Astrocyte of the spinal cord (primary cell): ENCODE measurements around the gene C9.
"Not testable (repeated sequence)": the region's sequence is repeated elsewhere in the genome, so short reads cannot be mapped to it uniquely, and the experiment has no call there.

Experiments used
- DNase-seq: peaks from one replicate; pipeline ENCODE4 v3.0.0; 2011; ENCODE audit warnings: low read depth, low spot score
- H3K4me3 ChIP-seq: 2 replicates; pipeline ENCODE4 v1.5.1; 2011; ENCODE audit warnings: low read depth, mild to moderate bottlenecking, low read length, moderate library complexity
- CTCF ChIP-seq: IDR thresholded peaks from 2 replicates; pipeline ENCODE4 v1.5.1; 2012; ENCODE audit warnings: low read depth, mild to moderate bottlenecking, low read length, inconsistent platforms
- in situ Hi-C: cut with HindIII; loops from 2 replicates; pipeline ENCODE4 v1.10.0; 2017; ENCODE audit warnings: low sequenced_read_pairs

The C9 gene

GRCh38 chr5:39323542-39323941, 40.8 kb downstream of the C9 start:
- in situ Hi-C loops, result no loop called here

GRCh38 chr5:39319395-39319794, 44.9 kb downstream of the C9 start:
- no peak for DNase-seq
- no peak for TF ChIP-seq CTCF
- in situ Hi-C loops, result no loop called here
- no peak overlapping the region for H3K4me3 ChIP-seq

More at GRCh38 chr5:39323542-39323941, 40.8 kb downstream of the C9 start:
- no peak overlapping the region for H3K4me3 ChIP-seq
- no peak for TF ChIP-seq CTCF
- DNase-seq, result no peak

GRCh38 chr5:39316464-39316863, 47.8 kb downstream of the C9 start:
- in situ Hi-C loops, H3K4me3 ChIP-seq, DNase-seq: not testable (repeated sequence)

- no peak for TF ChIP-seq CTCF
- in situ Hi-C loops, result no loop called here
- DNase-seq, result no peak
- no peak overlapping the region for H3K4me3 ChIP-seq
Observed at GRCh38 chr5:39315995-39316394, 48.3 kb downstream of the C9 start.

- no peak for DNase-seq
- H3K4me3 ChIP-seq, result no peak overlapping the region
- in situ Hi-C loops, result no loop called here
- no peak for TF ChIP-seq CTCF
Observed at GRCh38 chr5:39314591-39314990, 49.7 kb downstream of the C9 start.

GRCh38 chr5:39309534-39309933, 54.8 kb downstream of the C9 start:
- DNase-seq, result no peak
- no peak for TF ChIP-seq CTCF
- in situ Hi-C loops, result no loop called here
- no peak overlapping the region for H3K4me3 ChIP-seq

- H3K4me3 ChIP-seq, result no peak overlapping the region
- in situ Hi-C loops, result no loop called here
- DNase-seq, result no peak
Observed at GRCh38 chr5:39302472-39302871, 61.8 kb downstream of the C9 start.

More at GRCh38 chr5:39302472-39302871, 61.8 kb downstream of the C9 start:
- TF ChIP-seq CTCF, result no peak
